OCI-LY1 (cell line): Measurements from ENCODE around the gene CSH2.

Experiments
- CTCF ChIP-seq: fragments of 200-600 bp; sonication (generic), shearing (Covaris generic); IDR thresholded peaks from 2 replicates; pipeline ENCODE4 v1.5.1; 2017; ENCODE audit warnings: mild to moderate bottlenecking, antibody characterized with exemption, low read length, moderate library complexity, mixed read lengths
- EZH2 ChIP-seq: fragments of 200-600 bp; sonication (generic), shearing (Covaris generic); IDR thresholded peaks from 2 replicates; pipeline ENCODE4 v1.8.0; 2017; ENCODE audit warnings: borderline replicate concordance, mixed run types, mild to moderate bottlenecking, antibody characterized with exemption, low read length, moderate library complexity, mixed read lengths

- TF ChIP-seq EZH2 = no peak
- TF ChIP-seq CTCF = no peak
Measured at GRCh38 chr17:63838631-63839171, 34.8 kb downstream of the CSH2 start.
